ENCODE results near the gene SOCS6. TPM values are rescaled to one million over a fixed set of nuclear protein-coding genes. Genes with fewer than 3 reads are reported as not detected.

SOCS6 gene
- total and polyA plus RNA-seq, 2 of the 13 experiments (the other 11 are each of a cell fraction or from before 2014, with no cell fraction given): 18.6 to 38.3 TPM

GRCh38 chr18:70288171-70288850 is 534 bp upstream of the SOCS6 start (continued):
- TF ChIP-seq STAT6 (CRISPR knock-in tag; IDR thresholded peaks at IDR 0.05; ENCODE audit: borderline replicate concordance) (no peak), CENPT (CRISPR knock-in tag; IDR thresholded peaks at IDR 0.05; ENCODE audit: low read depth) (no peak), ZNF687 (CRISPR knock-in tag; IDR thresholded peaks at IDR 0.05) (peak; percentile 69), KLF16 (CRISPR knock-in tag; IDR thresholded peaks at IDR 0.05) (0 out of 4 replicates have a peak, but pooled peaks of 1 of the 2 experiments have one; percentile 26), ARID4A (CRISPR knock-in tag; IDR thresholded peaks at IDR 0.05; ENCODE audit: borderline replicate concordance) (0 out of 2 replicates have a peak, but pooled peaks have one; percentile 36), ZBTB49 (CRISPR knock-in tag; IDR thresholded peaks at IDR 0.05; ENCODE audit: borderline replicate concordance) (no peak), HDAC1 (CRISPR knock-in tag; IDR thresholded peaks at IDR 0.05) (no peak), ZNF772 (CRISPR knock-in tag; IDR thresholded peaks at IDR 0.05) (no peak), SMARCE1 (IDR thresholded peaks at IDR 0.05; ENCODE audit: borderline replicate concordance) (no peak), EEA1 (CRISPR knock-in tag; IDR thresholded peaks at IDR 0.05; ENCODE audit: borderline replicate concordance) (no peak), ZBTB7B (CRISPR knock-in tag; IDR thresholded peaks at IDR 0.05) (peak; percentile 22; the same call in 1 of the 2 replicates), RARA (CRISPR knock-in tag; IDR thresholded peaks at IDR 0.05) (no peak), ZNF484 (CRISPR knock-in tag; IDR thresholded peaks at IDR 0.05; ENCODE audit: borderline replicate concordance, low read depth) (no peak), RFXAP (CRISPR knock-in tag; IDR thresholded peaks at IDR 0.05; ENCODE audit: borderline replicate concordance) (no peak), ZNF496 (CRISPR knock-in tag; IDR thresholded peaks at IDR 0.05; ENCODE audit: insufficient replicate concordance) (no peak)

Data from HepG2 (cell line).